CD4-positive, alpha-beta T cell (primary cell): ENCODE data around the gene HHAT. TPM values are rescaled to one million over a fixed set of nuclear protein-coding genes. Genes with fewer than 3 reads are reported as not detected.
A peak's percentile ranks its signal among the peaks of the same experiment; 100 is the strongest.

Experiments
- ATAC-seq: fragments of 200-7000 bp; cut with Tn5 transposase; one replicate; pipeline ENCODE4 v1.10.0; 2022; ENCODE audit warnings: mild to moderate bottlenecking; ENCODE audit not compliant: poor library complexity
- CTCF ChIA-PET: fragments of 350-600 bp; sonication (Branson Sonifier 250); formaldehyde crosslinking; loops from one replicate; lab custom pipeline; 2021; ENCODE audit warnings: antibody characterized with exemption, inconsistent platforms; lab: Charles Lee
- POLR2A ChIA-PET: fragments of 350-600 bp; sonication (Branson Sonifier 250); formaldehyde crosslinking; loops from one replicate; lab custom pipeline; 2021; ENCODE audit warnings: antibody characterized with exemption, inconsistent platforms; lab: Charles Lee
- DNase-seq, 14 experiments: peaks; one replicate each; pipeline ENCODE4 v3.0.0-alpha.2; 2013 to 2020; ENCODE audit warnings: mixed read lengths in 2 of 14
- H3K27ac ChIP-seq, 2 donors: one replicate each; pipeline versions ENCODE4 v1.5.1 to v1.7.0; 2013; ENCODE audit warnings: low read length in 2 of 2, low read depth in 1 of 2, mild to moderate bottlenecking in 1 of 2
- H3K27me3 ChIP-seq, 2 experiments: 1 replicate in 1 of 2; 2 replicates in 1 of 2; pipeline versions ENCODE4 v1.6.1 to v1.7.0; 2013; ENCODE audit warnings: low read length in 2 of 2, control low read depth in 1 of 2, mild to moderate bottlenecking in 1 of 2, moderate library complexity in 1 of 2; ENCODE audit not compliant: insufficient read depth in 2 of 2, control insufficient read depth in 1 of 2
- H3K36me3 ChIP-seq: one replicate; pipeline ENCODE4 v1.6.1; 2013; ENCODE audit warnings: low read length, control low read depth; ENCODE audit not compliant: insufficient read depth
- H3K4me1 ChIP-seq: one replicate; pipeline ENCODE4 v1.6.1; 2013; ENCODE audit warnings: low read length, control low read depth; ENCODE audit not compliant: insufficient read depth
- H3K4me3 ChIP-seq: one replicate; pipeline ENCODE4 v1.5.1; 2013; ENCODE audit warnings: mild to moderate bottlenecking, low read length, moderate library complexity
- H3K9me3 ChIP-seq, 2 experiments: 1 replicate in 1 of 2; 2 replicates in 1 of 2; pipeline versions ENCODE4 v1.6.1 to v1.7.0; 2013; ENCODE audit warnings: low read length in 2 of 2, mild to moderate bottlenecking in 2 of 2, control low read depth in 1 of 2, moderate library complexity in 1 of 2; ENCODE audit not compliant: control insufficient read depth in 1 of 2, insufficient read depth in 1 of 2
- H3K27ac Mint-ChIP-seq: one replicate; pipeline ENCODE4 v1.8.0; 2020; ENCODE audit warnings: mixed read lengths
- H3K27me3 Mint-ChIP-seq: one replicate; pipeline ENCODE4 v1.8.0; 2021; ENCODE audit warnings: mixed read lengths
- H3K36me3 Mint-ChIP-seq: one replicate; pipeline ENCODE4 v1.8.0; 2021; ENCODE audit warnings: low read depth, mixed read lengths
- H3K4me1 Mint-ChIP-seq: one replicate; pipeline ENCODE4 v1.8.0; 2021; ENCODE audit warnings: low read depth, mixed read lengths
- H3K4me3 Mint-ChIP-seq: one replicate; pipeline ENCODE4 v1.8.0; 2020; ENCODE audit warnings: mild to moderate bottlenecking, mixed read lengths
- H3K9me3 Mint-ChIP-seq: one replicate; pipeline ENCODE4 v1.8.0; 2020; ENCODE audit warnings: mixed read lengths
- intact Hi-C, 2 experiments: fragments of 100-400 bp; cut with DNase I in 1 of 2; cut with micrococcal nuclease in 1 of 2; formaldehyde crosslinking; loops; one replicate each; pipeline versions ENCODE4 v1.15.1 to v1.9.0; 2023 to 2025; cut with DNase I, micrococcal nuclease
- total RNA-seq, 174 experiments: library from RNA in 2 of 174; stranded (reverse) in 2 of 174; gene quantifications; one replicate each; pipeline ENCODE4 v1.2.3 and lab custom pipeline; 2021 to 2026
- TF ChIP-seq, protein P1 (sequence below): fragments of 200-600 bp; IDR thresholded peaks from one replicate; pipeline ENCODE4 v1.8.0; 2022; ENCODE audit warnings: antibody characterized with exemption, mild to moderate bottlenecking

Gene HHAT
- total RNA-seq, 2 experiments from 2014 or later = 3.1 to 3.3 TPM

DNA sequence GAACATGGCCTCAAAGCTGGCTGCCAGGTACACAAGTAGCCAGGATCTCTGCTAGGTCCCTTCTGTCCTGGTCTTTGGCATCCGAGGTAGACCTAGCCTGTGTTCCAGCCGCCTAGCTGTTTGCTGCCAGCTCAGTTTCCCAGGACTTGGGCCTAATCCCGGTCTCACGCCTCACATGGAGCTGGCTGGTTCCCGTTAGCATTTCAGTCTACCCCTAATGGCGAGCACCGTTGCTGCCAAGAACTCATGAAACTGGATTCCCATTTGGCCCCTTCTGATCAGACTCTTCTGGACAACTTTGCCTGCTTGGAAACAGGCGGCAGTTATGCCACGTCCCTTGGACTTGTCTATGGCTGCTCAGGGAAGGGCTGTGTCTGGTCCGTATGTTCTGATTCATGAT lies 26.2 kb upstream of the HHAT start:
- POLR2A ChIA-PET = no interaction called here
- no peaks in the 10 kb centered on the region for H3K9me3 Mint-ChIP-seq
- CTCF ChIA-PET = no interaction called here
- no peaks in the 10 kb centered on the region for H3K4me1 Mint-ChIP-seq
- H3K27me3 Mint-ChIP-seq = peaks cover 26% of the 10 kb centered on the region
- Histone ChIP-seq H3K36me3 (no peaks in the 10 kb centered on the region), H3K27ac (no peak overlapping the region), H3K4me3 (no peak overlapping the region), H3K4me1 (no peaks in the 10 kb centered on the region), H3K9me3 (no peaks in the 10 kb centered on the region), H3K27me3 (peaks cover 0 to 3% of the 10 kb centered on the region in 2 experiments)
- DNase-seq (no peak), ATAC-seq (no peak)
- H3K4me3 Mint-ChIP-seq = no peak overlapping the region
- no peak overlapping the region for H3K27ac Mint-ChIP-seq
- TF ChIP-seq, protein P1, sequence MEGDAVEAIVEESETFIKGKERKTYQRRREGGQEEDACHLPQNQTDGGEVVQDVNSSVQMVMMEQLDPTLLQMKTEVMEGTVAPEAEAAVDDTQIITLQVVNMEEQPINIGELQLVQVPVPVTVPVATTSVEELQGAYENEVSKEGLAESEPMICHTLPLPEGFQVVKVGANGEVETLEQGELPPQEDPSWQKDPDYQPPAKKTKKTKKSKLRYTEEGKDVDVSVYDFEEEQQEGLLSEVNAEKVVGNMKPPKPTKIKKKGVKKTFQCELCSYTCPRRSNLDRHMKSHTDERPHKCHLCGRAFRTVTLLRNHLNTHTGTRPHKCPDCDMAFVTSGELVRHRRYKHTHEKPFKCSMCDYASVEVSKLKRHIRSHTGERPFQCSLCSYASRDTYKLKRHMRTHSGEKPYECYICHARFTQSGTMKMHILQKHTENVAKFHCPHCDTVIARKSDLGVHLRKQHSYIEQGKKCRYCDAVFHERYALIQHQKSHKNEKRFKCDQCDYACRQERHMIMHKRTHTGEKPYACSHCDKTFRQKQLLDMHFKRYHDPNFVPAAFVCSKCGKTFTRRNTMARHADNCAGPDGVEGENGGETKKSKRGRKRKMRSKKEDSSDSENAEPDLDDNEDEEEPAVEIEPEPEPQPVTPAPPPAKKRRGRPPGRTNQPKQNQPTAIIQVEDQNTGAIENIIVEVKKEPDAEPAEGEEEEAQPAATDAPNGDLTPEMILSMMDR = no peak
- intact Hi-C loops = no loop called here
- H3K36me3 Mint-ChIP-seq = no peaks in the 10 kb centered on the region

DNA sequence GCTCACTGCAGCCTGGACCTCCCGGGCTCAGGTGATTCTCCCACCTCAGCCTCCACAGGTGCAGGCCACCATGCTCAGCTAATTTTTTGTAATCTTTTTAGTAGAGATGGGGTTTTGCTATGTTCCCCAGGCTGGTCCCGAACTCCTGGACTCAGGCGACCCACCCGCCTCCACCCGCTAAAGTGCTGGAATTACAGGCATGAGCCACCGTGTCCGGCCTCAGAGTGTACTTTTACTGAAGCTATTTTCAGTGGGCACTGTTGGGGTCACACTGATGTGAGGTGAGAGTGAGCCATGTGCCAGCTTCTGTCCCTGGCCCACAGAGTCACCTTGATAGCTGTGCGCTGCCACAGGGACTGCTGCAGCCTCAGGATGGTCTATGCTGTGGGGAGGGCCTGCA lies 25.3 kb upstream of the HHAT start:
- ChIA-PET POLR2A (no interaction called here), CTCF (no interaction called here)
- peaks cover 20% of the 10 kb centered on the region for H3K27me3 Mint-ChIP-seq
- Histone ChIP-seq H3K9me3 (no peaks in the 10 kb centered on the region), H3K36me3 (no peaks in the 10 kb centered on the region), H3K4me1 (no peaks in the 10 kb centered on the region), H3K4me3 (no peak overlapping the region), H3K27me3 (peaks cover 3 to 4% of the 10 kb centered on the region in 2 experiments), H3K27ac (no peak overlapping the region)
- no peak for ATAC-seq
- TF ChIP-seq, protein P1 = no peak
- no peaks in the 10 kb centered on the region for H3K36me3 Mint-ChIP-seq
- no peak for DNase-seq
- no peak overlapping the region for H3K4me3 Mint-ChIP-seq
- H3K4me1 Mint-ChIP-seq = no peaks in the 10 kb centered on the region
- no peaks in the 10 kb centered on the region for H3K9me3 Mint-ChIP-seq
- intact Hi-C loops = no loop called here
- H3K27ac Mint-ChIP-seq = no peak overlapping the region

DNA sequence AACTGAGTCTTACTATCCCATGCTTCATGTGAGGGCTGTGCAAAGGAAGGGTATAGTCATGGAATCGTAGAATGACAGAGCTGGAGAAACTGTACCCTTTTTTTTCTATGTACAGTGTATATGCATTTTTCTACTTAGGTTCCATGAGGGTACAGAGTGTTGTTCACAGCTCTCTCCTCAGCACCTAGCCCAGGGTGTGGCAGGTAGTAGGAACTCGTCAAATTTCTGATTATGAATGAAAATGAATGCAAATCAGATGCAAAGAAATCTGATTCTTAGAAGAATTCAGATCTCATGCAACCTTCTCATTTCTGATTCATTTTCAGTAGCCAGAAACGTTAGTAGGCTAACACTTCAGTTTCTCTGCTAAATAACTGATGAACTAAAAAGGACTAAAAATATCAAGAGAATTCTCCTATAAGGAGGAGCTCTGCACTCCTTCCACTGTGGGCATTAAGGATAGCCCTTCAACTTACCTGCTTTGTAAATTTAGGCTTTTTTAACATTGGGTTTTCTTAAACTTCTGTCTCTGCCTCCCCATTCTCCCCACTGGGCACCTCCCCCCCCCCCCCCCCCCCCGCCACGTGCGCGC lies 18.0 kb upstream of the HHAT start:
- no peaks in the 10 kb centered on the region for H3K9me3 ChIP-seq
- H3K36me3 ChIP-seq = no peaks in the 10 kb centered on the region
- Mint-ChIP-seq H3K9me3 (no peaks in the 10 kb centered on the region), H3K4me1 (peaks cover 6% of the 10 kb centered on the region), H3K27me3 (peaks cover 26% of the 10 kb centered on the region), H3K36me3 (no peaks in the 10 kb centered on the region), H3K27ac (peak overlapping the region; percentile 5), H3K4me3 (peak overlapping the region; percentile 87)
- ChIA-PET CTCF (interaction anchor here (0.7 kb wide), 2 partner anchors 49 to 82 kb away, joined by 3 read pairs; no protein-coding TSS in a partner anchor), POLR2A (interaction anchor here (1.4 kb wide), 1 partner anchor 18 kb away, joined by 3 read pairs; the partner anchor contains the start of gene HHAT)
- no peak for DNase-seq
- TF ChIP-seq, protein P1 = no peak
- no peak overlapping the region for H3K4me3 ChIP-seq
- no peak overlapping the region for H3K27ac ChIP-seq
- H3K4me1 ChIP-seq = peaks cover 8% of the 10 kb centered on the region
- peaks cover 0 to 12% of the 10 kb centered on the region in 2 experiments for H3K27me3 ChIP-seq
- intact Hi-C loops = loop anchor here (1.0 to 10.0 kb wide), 3 partner anchors 166 to 736 kb away; no protein-coding TSS in a partner anchor
- no peak for ATAC-seq
